GM19328 (cell line): ENCODE data around the gene KCND2.
"Not testable (repeated sequence)": the region's sequence is repeated elsewhere in the genome, so short reads cannot be mapped to it uniquely, and the experiment has no call there.

Source experiments
- ATAC-seq: cut with Tn5 transposase; IDR thresholded peaks from one replicate; pipeline ENCODE4 v1.9.1; 2021; ENCODE audit warnings: mild to moderate bottlenecking, moderate library complexity; ENCODE audit not compliant: unreplicated experiment

KCND2 gene

GRCh38 chr7:120684463-120684862, 411.5 kb downstream of the KCND2 start:
- no peak for ATAC-seq

DNA sequence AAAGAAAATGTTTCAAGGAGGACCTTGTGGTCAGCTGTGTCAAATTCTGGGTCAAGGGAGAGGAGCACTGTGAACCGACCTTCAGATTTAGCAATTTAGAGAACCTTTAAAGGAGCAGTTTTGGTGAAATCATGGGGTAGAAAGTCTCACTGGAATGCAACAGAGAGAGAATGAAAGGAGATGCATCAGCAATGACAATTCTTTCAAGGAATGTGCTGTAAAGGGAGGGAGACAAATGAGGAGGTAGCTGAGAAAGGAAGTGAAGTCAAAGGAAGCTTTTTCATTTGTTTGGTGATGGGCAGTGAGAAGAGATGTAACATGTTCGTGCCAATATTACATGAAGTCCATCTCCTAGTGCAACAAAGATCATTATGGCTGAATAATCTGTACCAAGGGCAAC, 418.9 kb downstream of the KCND2 start:
- ATAC-seq: no peak

DNA sequence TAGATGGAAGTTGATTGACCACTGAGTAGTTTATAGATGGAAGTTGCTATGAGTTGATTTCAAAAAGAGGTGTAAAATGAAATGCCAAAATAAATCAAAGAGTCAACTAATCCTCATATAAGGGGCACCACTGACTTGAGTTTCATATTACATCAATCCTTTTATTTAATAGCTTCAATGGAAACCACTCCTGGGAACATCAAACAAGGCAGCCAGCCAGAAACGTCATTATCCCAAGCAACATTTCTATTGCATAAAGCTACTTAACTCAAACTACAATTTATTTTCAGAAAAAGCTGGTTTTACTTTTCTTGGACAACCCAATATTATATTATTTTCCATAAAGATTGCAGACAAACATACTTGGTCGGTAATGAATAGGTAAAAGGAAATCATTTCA, 422.9 kb downstream of the KCND2 start:
- no peak for ATAC-seq

- no peak for ATAC-seq
Observed at GRCh38 chr7:120700796-120701195, 427.8 kb downstream of the KCND2 start.

DNA sequence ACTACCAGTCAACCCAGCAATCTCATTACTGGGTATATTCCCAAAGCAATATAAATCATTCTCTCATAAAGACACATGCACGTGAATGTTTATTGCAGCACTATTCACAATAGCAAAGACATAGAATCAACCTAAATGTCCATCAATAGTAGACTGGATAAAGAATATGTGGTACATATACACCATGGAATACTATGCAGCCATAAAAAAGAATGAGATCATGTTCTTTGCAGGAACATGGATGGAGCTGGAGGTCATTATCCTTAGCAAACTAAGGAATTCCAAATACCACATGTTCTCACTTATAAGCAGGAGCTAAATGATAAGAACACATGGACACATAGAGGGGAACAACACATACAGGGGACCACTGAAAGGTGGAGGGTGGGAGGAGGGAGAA, 429.4 kb downstream of the KCND2 start:
- ATAC-seq: not testable (repeated sequence)

GRCh38 chr7:120703585-120704240, 430.7 kb downstream of the KCND2 start:
- no peak for ATAC-seq

- ATAC-seq: no peak
Observed at GRCh38 chr7:120709252-120709971, 436.4 kb downstream of the KCND2 start.

GRCh38 chr7:120709972-120710320, 437.0 kb downstream of the KCND2 start:
- no peak for ATAC-seq

DNA sequence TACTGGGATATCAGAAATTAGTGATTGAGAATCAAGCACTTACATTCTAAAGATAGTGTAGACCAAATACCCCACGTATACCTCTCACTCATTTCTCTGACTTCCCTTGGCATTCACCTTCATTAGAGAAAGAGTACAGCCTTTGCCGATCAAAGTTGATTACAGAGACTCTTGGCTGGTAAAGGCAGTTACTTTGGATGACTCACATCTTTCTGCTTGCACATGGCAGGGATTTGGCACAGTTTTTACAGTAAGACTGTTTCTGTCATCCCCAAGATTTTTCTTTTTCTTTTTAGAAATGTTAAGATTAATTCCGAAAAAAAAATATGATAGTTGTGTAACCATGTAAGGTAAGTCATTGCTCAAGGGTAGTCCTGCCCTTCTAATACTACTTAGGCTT, 442.0 kb downstream of the KCND2 start:
- ATAC-seq: no peak

DNA sequence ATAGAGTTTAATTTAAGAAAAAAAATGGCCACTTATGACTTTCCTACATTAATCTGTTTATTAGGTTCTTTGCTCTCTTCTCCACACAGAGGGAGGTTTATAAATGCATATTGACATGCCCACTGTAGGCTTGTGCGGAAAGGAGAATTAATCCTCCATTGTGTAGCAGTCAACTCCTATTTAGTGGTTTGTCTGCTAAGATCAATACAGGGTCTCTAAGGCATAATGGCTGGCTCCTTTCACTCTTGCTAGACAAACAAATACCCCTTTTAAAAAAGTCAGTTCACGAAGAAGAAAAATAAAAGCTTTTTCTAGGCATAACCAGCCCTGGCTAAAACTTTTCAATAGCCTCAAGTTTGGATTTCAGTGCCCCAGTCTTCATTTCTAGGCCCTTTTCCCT, 443.3 kb downstream of the KCND2 start:
- no peak for ATAC-seq

- ATAC-seq: no peak
Observed at GRCh38 chr7:120717166-120717565, 444.2 kb downstream of the KCND2 start.

DNA sequence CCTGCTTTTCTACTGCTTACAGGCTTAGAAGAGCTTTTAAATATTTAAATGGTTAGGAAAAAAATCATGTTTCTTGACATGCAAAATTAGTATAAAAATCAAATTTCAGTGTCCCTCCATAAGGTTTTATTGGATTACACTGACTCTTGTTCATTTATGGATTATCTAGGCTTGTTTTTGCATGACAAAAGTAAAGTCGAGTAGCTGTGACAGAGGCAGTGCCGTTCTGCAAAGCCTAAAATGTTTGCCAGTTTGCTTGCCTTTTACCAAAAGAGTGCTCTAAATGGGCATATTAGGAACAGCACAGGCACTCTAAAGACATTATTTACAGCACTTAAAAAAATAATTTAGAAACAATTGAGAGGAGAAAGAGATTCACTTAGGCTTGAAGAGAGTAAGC, 445.4 kb downstream of the KCND2 start:
- ATAC-seq: no peak

GRCh38 chr7:120720317-120720716, 447.3 kb downstream of the KCND2 start:
- ATAC-seq: no peak

- ATAC-seq: no peak
Observed at GRCh38 chr7:120723465-120724385, 450.8 kb downstream of the KCND2 start.

DNA sequence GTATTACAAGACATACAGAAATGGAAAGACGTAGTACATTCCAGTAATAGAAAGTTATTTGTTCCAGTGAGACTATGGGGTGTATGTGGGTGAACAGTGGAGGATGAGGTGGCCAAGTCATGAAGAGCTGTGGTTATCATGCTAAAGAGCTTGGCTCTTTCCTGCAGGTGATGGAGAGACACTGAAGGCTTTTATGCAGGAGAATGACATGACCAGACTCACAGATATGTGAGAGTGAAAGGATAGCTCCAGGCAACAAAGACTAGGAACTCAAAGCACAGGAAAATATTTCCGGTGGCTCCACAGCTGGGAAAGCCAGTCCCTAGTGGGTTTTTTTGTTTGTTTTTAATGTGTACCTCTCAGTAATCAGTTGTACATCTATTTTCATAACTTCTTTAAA, 451.5 kb downstream of the KCND2 start:
- no peak for ATAC-seq

- no peak for ATAC-seq
Observed at GRCh38 chr7:120724955-120725354, 452.0 kb downstream of the KCND2 start.

DNA sequence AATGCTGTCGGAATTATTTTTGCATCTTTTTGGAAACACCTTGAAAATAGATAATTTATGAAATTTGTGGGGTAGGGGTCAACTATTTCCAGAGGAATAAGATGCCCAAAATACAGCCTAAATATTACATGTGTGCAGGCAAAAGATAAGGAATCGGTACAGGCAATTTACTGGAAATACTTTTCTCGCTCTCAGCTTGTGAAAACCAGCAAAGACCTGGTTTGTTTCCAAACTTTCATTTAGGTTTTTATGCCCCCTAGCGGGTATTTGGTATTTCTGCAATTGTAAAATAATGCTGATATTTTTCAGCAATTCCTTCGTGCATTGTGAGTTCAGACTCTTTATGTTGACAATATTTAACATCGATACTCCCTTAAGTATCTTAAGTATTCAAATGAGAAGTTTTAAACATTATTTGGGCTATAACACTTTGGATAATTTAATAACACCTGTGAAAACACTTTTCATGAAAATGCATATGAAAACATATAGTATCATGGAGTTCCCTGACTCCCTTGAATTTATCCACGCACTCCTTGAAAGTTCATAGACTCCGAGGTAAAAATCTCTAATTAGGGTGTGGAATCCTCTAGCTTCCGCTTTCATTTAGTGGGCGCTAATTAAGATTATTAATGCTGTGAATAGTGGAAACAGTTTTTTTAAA, 452.5 kb downstream of the KCND2 start:
- no peak for ATAC-seq

GRCh38 chr7:120729245-120729644, 456.3 kb downstream of the KCND2 start:
- no peak for ATAC-seq

GRCh38 chr7:120731271-120731670, 458.3 kb downstream of the KCND2 start:
- no peak for ATAC-seq

GRCh38 chr7:120732256-120732655, 459.3 kb downstream of the KCND2 start:
- ATAC-seq: no peak

DNA sequence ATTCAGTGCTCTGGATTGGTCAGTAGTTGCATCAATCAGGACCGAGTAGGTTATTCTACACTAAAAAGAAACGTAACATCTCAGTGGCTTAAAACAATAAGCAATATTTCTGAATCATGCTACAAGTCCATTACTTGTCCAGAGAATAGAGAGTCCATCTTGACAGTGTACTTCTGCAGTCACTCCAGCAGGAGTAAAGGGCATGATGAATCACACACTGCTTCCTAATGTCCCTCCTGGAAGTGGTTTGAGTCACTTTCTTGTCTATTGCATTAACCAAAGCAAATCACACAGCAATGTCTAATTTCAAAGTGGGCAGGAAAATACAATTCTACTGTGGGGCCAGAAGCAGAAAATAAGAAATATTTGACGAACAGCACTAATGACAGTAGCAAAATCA, 460.2 kb downstream of the KCND2 start:
- no peak for ATAC-seq
